GM12878 (cell line): ENCODE results near the gene GRK5.

Experiments
- BMI1 ChIP-seq: fragments of 450-650 bp; IDR thresholded peaks from 2 replicates; pipeline ENCODE4 v1.6.1; 2016; ENCODE audit warnings: mild to moderate bottlenecking, moderate library complexity, borderline replicate concordance
- CBX3 ChIP-seq: fragments of 200-600 bp; sonication (generic); IDR thresholded peaks from 2 replicates; pipeline ENCODE4 v1.6.1; 2016; ENCODE audit warnings: low read depth, borderline replicate concordance
- CEBPB ChIP-seq, 2 experiments: fragments of 150-350 bp in 1 of 2; IDR thresholded peaks; 2 replicates each; pipeline ENCODE4 v1.6.1; 2012 to 2014; ENCODE audit warnings: low read depth in 2 of 2, low read length in 2 of 2, borderline replicate concordance in 1 of 2, inconsistent platforms in 1 of 2
- FOS ChIP-seq: IDR thresholded peaks from 3 replicates; pipeline ENCODE4 v1.6.1; 2011; ENCODE audit warnings: borderline replicate concordance; ENCODE audit not compliant: insufficient read length; ENCODE audit errors: extremely low read depth
- IRF4 ChIP-seq: IDR thresholded peaks from 2 replicates; pipeline ENCODE4 v1.6.1; 2011; ENCODE audit warnings: low read depth, low read length
- MEF2A ChIP-seq: IDR thresholded peaks from 2 replicates; pipeline ENCODE4 v1.6.1; 2011; ENCODE audit warnings: low read depth, mild to moderate bottlenecking, low read length, moderate library complexity; ENCODE audit not compliant: insufficient read depth
- NR2F1 ChIP-seq: fragments of 450-650 bp; conservative IDR thresholded peaks from 2 replicates; pipeline ENCODE4 v1.6.1; 2017; ENCODE audit warnings: mild to moderate bottlenecking
- POLR2A ChIP-seq: IDR thresholded peaks from 2 replicates; pipeline ENCODE4 v1.6.1; 2011; ENCODE audit warnings: low read depth, mild to moderate bottlenecking, low read length
- POLR2AphosphoS5 ChIP-seq: IDR thresholded peaks from 2 replicates; pipeline ENCODE4 v1.6.1; 2011; ENCODE audit warnings: mild to moderate bottlenecking, low read length, inconsistent platforms
- TF ChIP-seq, protein P1 (sequence below), 3 experiments: IDR thresholded peaks in 2 of 3; conservative IDR thresholded peaks in 1 of 3; 2 replicates each; pipeline ENCODE4 v1.5.1; 2011; ENCODE audit warnings: low read depth in 3 of 3, low read length in 3 of 3, mild to moderate bottlenecking in 3 of 3, control low read depth in 2 of 3, moderate library complexity in 2 of 3, inconsistent platforms in 1 of 3, mixed read lengths in 1 of 3; ENCODE audit not compliant: control insufficient read depth in 2 of 3, insufficient read depth in 1 of 3; ENCODE audit errors: extremely low read depth in 1 of 3
- TF ChIP-seq, protein P2 (sequence below): fragments of 450-650 bp; IDR thresholded peaks from 2 replicates; pipeline ENCODE4 v1.6.1; 2017; ENCODE audit warnings: mild to moderate bottlenecking, moderate library complexity

DNA sequence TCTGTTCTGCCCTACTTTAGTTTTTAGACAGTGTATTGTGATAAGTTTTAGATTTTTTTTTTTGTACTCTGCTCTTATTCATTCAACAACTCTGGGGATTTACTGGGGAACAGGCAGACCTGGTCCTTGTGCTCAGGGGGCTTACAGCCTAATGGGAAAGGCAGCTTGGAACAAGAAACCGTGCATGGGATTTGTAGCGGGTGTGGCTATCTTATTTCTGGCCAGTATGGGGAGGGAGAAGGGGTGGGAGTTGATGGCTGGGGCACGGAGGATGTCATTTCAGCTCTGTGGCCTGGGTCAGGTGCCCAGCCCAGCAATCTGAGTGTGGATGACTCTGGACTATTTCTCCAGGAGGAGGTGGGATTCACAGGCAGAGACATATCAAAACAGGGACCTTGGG, 47.0 kb downstream of the GRK5 start:
- TF ChIP-seq CBX3 (no peak), NR2F1 (no peak), IRF4 (no peak), MEF2A (no peak), POLR2A (no peak), POLR2AphosphoS5 (no peak), BMI1 (no peak), FOS (no peak), CEBPB (IDR thresholded peaks at IDR 0.05; ENCODE audit: borderline replicate concordance in 1 of 2, low read depth in 2 of 2, low read length in 2 of 2) (no peak)
- TF ChIP-seq, protein P1, sequence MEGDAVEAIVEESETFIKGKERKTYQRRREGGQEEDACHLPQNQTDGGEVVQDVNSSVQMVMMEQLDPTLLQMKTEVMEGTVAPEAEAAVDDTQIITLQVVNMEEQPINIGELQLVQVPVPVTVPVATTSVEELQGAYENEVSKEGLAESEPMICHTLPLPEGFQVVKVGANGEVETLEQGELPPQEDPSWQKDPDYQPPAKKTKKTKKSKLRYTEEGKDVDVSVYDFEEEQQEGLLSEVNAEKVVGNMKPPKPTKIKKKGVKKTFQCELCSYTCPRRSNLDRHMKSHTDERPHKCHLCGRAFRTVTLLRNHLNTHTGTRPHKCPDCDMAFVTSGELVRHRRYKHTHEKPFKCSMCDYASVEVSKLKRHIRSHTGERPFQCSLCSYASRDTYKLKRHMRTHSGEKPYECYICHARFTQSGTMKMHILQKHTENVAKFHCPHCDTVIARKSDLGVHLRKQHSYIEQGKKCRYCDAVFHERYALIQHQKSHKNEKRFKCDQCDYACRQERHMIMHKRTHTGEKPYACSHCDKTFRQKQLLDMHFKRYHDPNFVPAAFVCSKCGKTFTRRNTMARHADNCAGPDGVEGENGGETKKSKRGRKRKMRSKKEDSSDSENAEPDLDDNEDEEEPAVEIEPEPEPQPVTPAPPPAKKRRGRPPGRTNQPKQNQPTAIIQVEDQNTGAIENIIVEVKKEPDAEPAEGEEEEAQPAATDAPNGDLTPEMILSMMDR (IDR thresholded peaks at IDR 0.05 in 2 of 3, conservative IDR thresholded peaks at IDR 0.05 in 1 of 3; ENCODE audit: control insufficient read depth in 2 of 3, extremely low read depth in 1 of 3, insufficient read depth in 1 of 3, low read depth in 3 of 3, low read length in 3 of 3) = no peak
- TF ChIP-seq, protein P2, sequence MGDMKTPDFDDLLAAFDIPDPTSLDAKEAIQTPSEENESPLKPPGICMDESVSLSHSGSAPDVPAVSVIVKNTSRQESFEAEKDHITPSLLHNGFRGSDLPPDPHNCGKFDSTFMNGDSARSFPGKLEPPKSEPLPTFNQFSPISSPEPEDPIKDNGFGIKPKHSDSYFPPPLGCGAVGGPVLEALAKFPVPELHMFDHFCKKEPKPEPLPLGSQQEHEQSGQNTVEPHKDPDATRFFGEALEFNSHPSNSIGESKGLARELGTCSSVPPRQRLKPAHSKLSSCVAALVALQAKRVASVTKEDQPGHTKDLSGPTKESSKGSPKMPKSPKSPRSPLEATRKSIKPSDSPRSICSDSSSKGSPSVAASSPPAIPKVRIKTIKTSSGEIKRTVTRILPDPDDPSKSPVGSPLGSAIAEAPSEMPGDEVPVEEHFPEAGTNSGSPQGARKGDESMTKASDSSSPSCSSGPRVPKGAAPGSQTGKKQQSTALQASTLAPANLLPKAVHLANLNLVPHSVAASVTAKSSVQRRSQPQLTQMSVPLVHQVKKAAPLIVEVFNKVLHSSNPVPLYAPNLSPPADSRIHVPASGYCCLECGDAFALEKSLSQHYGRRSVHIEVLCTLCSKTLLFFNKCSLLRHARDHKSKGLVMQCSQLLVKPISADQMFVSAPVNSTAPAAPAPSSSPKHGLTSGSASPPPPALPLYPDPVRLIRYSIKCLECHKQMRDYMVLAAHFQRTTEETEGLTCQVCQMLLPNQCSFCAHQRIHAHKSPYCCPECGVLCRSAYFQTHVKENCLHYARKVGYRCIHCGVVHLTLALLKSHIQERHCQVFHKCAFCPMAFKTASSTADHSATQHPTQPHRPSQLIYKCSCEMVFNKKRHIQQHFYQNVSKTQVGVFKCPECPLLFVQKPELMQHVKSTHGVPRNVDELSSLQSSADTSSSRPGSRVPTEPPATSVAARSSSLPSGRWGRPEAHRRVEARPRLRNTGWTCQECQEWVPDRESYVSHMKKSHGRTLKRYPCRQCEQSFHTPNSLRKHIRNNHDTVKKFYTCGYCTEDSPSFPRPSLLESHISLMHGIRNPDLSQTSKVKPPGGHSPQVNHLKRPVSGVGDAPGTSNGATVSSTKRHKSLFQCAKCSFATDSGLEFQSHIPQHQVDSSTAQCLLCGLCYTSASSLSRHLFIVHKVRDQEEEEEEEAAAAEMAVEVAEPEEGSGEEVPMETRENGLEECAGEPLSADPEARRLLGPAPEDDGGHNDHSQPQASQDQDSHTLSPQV = no peak
